C4-2B (cell line): Measurements from ENCODE around the gene ZNF91.

ENCODE experiments used
- CTCF ChIP-seq: fragments of 450-650 bp; conservative IDR thresholded peaks from 2 replicates; pipeline ENCODE4 v1.5.1; 2017; ENCODE audit warnings: mild to moderate bottlenecking
- ZFX ChIP-seq: fragments of 450-650 bp; IDR thresholded peaks from 2 replicates; pipeline ENCODE4 v1.6.1; 2017

GRCh38 chr19:23410155-23410554 lies 14.9 kb upstream of the ZNF91 start:
- no peak for TF ChIP-seq CTCF
- no peak for TF ChIP-seq ZFX
